M059J (cell line): ENCODE data around the gene CSGALNACT2. TPM values are rescaled to one million over a fixed set of nuclear protein-coding genes. Genes with fewer than 3 reads are reported as not detected.

Source experiments
- DNase-seq: peaks from one replicate; pipeline ENCODE4 v3.0.0-alpha.2; 2012; ENCODE audit warnings: low read depth
- total RNA-seq: library from RNA; depleted of rRNA; stranded (reverse); fragments of >200 nt; shearing (Covaris generic); gene quantifications from 2 replicates; pipeline ENCODE4 v1.2.3, GENCODE V29; 2014

Gene CSGALNACT2
- total RNA-seq, 1 experiment from 2014 or later: 4.5 TPM

- DNase-seq: no peak
Observed at GRCh38 chr10:43186150-43186549, 47.9 kb downstream of the CSGALNACT2 start.

- DNase-seq: no peak
Observed at GRCh38 chr10:43187213-43187612, 49.0 kb downstream of the CSGALNACT2 start.

- no peak for DNase-seq
Observed at GRCh38 chr10:43188702-43189101, 50.5 kb downstream of the CSGALNACT2 start.

GRCh38 chr10:43190289-43190688 is 52.0 kb downstream of the CSGALNACT2 start:
- no peak for DNase-seq

GRCh38 chr10:43190775-43191174 is 52.5 kb downstream of the CSGALNACT2 start:
- no peak for DNase-seq

- DNase-seq: no peak
Observed at GRCh38 chr10:43192884-43193283, 54.6 kb downstream of the CSGALNACT2 start.

GRCh38 chr10:43193496-43194080 is 55.3 kb downstream of the CSGALNACT2 start:
- no peak for DNase-seq

GRCh38 chr10:43194266-43194665 is 56.0 kb downstream of the CSGALNACT2 start:
- DNase-seq: no peak

- no peak for DNase-seq
Observed at GRCh38 chr10:43194859-43195258, 56.6 kb downstream of the CSGALNACT2 start.

GRCh38 chr10:43195557-43195956 is 57.3 kb downstream of the CSGALNACT2 start:
- no peak for DNase-seq

GRCh38 chr10:43196131-43196980 is 58.1 kb downstream of the CSGALNACT2 start:
- no peak for DNase-seq

- no peak for DNase-seq
Observed at GRCh38 chr10:43196981-43197833, 59.0 kb downstream of the CSGALNACT2 start.

- DNase-seq: peak; percentile 18
Observed at GRCh38 chr10:43197834-43198681, 59.8 kb downstream of the CSGALNACT2 start.

GRCh38 chr10:43198682-43199005 is 60.4 kb downstream of the CSGALNACT2 start:
- no peak for DNase-seq

- DNase-seq: no peak
Observed at GRCh38 chr10:43199088-43199683, 60.9 kb downstream of the CSGALNACT2 start.

- DNase-seq: no peak
Observed at GRCh38 chr10:43199684-43200537, 61.7 kb downstream of the CSGALNACT2 start.

- no peak for DNase-seq
Observed at GRCh38 chr10:43200538-43201390, 62.5 kb downstream of the CSGALNACT2 start.

GRCh38 chr10:43201545-43202131 is 63.4 kb downstream of the CSGALNACT2 start:
- no peak for DNase-seq

GRCh38 chr10:43202224-43202656 is 64.0 kb downstream of the CSGALNACT2 start:
- DNase-seq: no peak
